Natural killer cell (primary cell): ENCODE data around the gene SOSTDC1. TPM values are rescaled to one million over a fixed set of nuclear protein-coding genes. Genes with fewer than 3 reads are reported as not detected.

Experiments used
- ATAC-seq, 3 donors: fragments of 150-1000 bp in 2 of 3; fragments of 200-7000 bp in 1 of 3; cut with Tn5 transposase; 1 replicate in 1 of 3; 2 replicates in 2 of 3; pipeline ENCODE4 v1.10.0; 2021; ENCODE audit warnings: mild to moderate bottlenecking in 2 of 3, moderate library complexity in 2 of 3
- DNase-seq, 2 donors: peaks; one replicate each; pipeline versions ENCODE4 v3.0.0 to v3.0.0-alpha.2; 2013 to 2021; ENCODE audit warnings: mixed read lengths in 1 of 2
- H3K27ac ChIP-seq: one replicate; pipeline ENCODE4 v1.5.1; 2013; ENCODE audit warnings: mild to moderate bottlenecking, low read length
- H3K27me3 ChIP-seq: one replicate; pipeline ENCODE4 v1.6.1; 2013; ENCODE audit warnings: low read length; ENCODE audit not compliant: control insufficient read depth, insufficient read depth
- H3K36me3 ChIP-seq: one replicate; pipeline ENCODE4 v1.6.1; 2013; ENCODE audit warnings: low read length; ENCODE audit not compliant: control insufficient read depth, insufficient read depth
- H3K4me1 ChIP-seq: one replicate; pipeline ENCODE4 v1.6.1; 2013; ENCODE audit warnings: low read length; ENCODE audit not compliant: control insufficient read depth, insufficient read depth
- H3K4me3 ChIP-seq: one replicate; pipeline ENCODE4 v1.5.1; 2013; ENCODE audit warnings: low read length
- H3K9me3 ChIP-seq: one replicate; pipeline ENCODE4 v1.6.1; 2013; ENCODE audit warnings: low read length; ENCODE audit not compliant: control insufficient read depth, insufficient read depth
- H3K27ac Mint-ChIP-seq, 2 donors: one replicate each; pipeline ENCODE4 v1.8.0; 2022; ENCODE audit warnings: mild to moderate bottlenecking in 2 of 2, mixed read lengths in 2 of 2, moderate library complexity in 1 of 2
- H3K27me3 Mint-ChIP-seq, 2 donors: one replicate each; pipeline ENCODE4 v1.8.0; 2022; ENCODE audit warnings: low read depth in 2 of 2, mixed read lengths in 2 of 2
- H3K36me3 Mint-ChIP-seq: one replicate; pipeline ENCODE4 v1.8.0; 2022; ENCODE audit warnings: mixed read lengths
- H3K4me1 Mint-ChIP-seq, 2 donors: one replicate each; pipeline ENCODE4 v1.8.0; 2022; ENCODE audit warnings: mixed read lengths in 2 of 2
- H3K4me3 Mint-ChIP-seq: one replicate; pipeline ENCODE4 v1.8.0; 2022; ENCODE audit warnings: mild to moderate bottlenecking, moderate library complexity, mixed read lengths
- H3K9me3 Mint-ChIP-seq, 2 donors: one replicate each; pipeline ENCODE4 v1.8.0; 2022; ENCODE audit warnings: mixed read lengths in 2 of 2
- WGBS: methylation state at CpG from one replicate; pipeline ENCODE4 v1.1.7; 2013; ENCODE audit warnings: missing lambda C conversion rate; ENCODE audit not compliant: insufficient coverage; 5-methylcytosine and 5-hydroxymethylcytosine counted together
- intact Hi-C: fragments of 100-400 bp; cut with micrococcal nuclease; formaldehyde crosslinking; loops from one replicate; pipeline ENCODE4 v1.14.2; 2022
- total RNA-seq, 4 donors: library from RNA; stranded (reverse); fragments of 120-200 nt in 1 of 4; gene quantifications; one replicate each; pipeline versions ENCODE4 v1.2.3 to v1.2.4, GENCODE V29; 2013 to 2022
- TF ChIP-seq, protein P1 (sequence below): fragments of 200-600 bp; IDR thresholded peaks from one replicate; pipeline ENCODE4 v1.8.0; 2022; ENCODE audit warnings: antibody characterized with exemption

Gene SOSTDC1
- total RNA-seq, 3 donors from 2014 or later (not counting 1 experiment from before 2014, with no cell fraction given): not detected

DNA sequence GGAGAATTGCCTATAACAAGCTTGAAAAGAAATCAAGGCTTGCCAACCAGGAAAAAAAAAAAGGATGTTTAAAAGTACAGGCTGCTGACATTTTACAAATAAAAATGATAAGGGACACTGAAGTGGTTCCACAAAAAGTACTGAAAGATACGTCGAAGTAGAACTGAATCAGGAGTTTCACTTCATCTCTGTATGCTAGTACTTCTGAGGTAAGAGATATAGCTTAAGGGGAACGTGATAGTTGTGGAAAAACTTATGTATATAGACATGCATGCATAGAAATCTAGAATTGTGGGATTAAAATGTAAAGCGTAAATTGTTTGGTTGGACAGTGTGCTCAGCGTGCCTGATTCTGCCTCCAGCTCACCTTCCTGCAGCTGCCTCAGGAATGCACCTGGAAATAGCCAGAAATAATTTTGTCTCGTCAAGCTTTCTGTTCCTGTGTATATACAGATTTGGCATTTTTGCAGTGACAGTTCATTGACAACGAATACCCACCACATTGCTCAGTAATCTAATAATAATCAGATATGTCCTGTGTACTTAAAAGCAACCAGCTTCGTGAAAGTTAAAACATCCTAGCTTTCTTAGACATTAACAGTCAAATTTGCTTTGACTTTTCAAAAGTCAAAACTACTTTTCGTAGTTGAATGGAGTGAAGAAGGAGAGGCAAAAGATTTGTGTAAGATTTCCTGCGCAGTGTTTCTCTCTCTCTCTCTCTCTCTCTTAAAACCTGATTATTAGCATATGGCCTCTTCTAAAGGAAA is 1.4 kb downstream of the SOSTDC1 start:
- 83% methylated on average over 8 of the region's 10 CpGs for WGBS
- no peaks in the 10 kb centered on the region for H3K36me3 ChIP-seq
- intact Hi-C loops: no loop called here
- no peak overlapping the region for H3K27ac Mint-ChIP-seq
- peaks cover 5% of the 10 kb centered on the region for H3K27me3 ChIP-seq
- TF ChIP-seq, protein P1, sequence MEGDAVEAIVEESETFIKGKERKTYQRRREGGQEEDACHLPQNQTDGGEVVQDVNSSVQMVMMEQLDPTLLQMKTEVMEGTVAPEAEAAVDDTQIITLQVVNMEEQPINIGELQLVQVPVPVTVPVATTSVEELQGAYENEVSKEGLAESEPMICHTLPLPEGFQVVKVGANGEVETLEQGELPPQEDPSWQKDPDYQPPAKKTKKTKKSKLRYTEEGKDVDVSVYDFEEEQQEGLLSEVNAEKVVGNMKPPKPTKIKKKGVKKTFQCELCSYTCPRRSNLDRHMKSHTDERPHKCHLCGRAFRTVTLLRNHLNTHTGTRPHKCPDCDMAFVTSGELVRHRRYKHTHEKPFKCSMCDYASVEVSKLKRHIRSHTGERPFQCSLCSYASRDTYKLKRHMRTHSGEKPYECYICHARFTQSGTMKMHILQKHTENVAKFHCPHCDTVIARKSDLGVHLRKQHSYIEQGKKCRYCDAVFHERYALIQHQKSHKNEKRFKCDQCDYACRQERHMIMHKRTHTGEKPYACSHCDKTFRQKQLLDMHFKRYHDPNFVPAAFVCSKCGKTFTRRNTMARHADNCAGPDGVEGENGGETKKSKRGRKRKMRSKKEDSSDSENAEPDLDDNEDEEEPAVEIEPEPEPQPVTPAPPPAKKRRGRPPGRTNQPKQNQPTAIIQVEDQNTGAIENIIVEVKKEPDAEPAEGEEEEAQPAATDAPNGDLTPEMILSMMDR: no peak
- no peaks in the 10 kb centered on the region for H3K9me3 Mint-ChIP-seq
- DNase-seq: no peak
- H3K4me3 Mint-ChIP-seq: no peak overlapping the region
- no peaks in the 10 kb centered on the region for H3K9me3 ChIP-seq
- peaks cover 0 to 22% of the 10 kb centered on the region in 2 donors for H3K27me3 Mint-ChIP-seq
- H3K4me1 ChIP-seq: no peaks in the 10 kb centered on the region
- H3K4me3 ChIP-seq: no peak overlapping the region
- peaks cover 0 to 6% of the 10 kb centered on the region in 2 donors for H3K4me1 Mint-ChIP-seq
- ATAC-seq: no peak
- H3K27ac ChIP-seq: no peak overlapping the region
- H3K36me3 Mint-ChIP-seq: no peaks in the 10 kb centered on the region

DNA sequence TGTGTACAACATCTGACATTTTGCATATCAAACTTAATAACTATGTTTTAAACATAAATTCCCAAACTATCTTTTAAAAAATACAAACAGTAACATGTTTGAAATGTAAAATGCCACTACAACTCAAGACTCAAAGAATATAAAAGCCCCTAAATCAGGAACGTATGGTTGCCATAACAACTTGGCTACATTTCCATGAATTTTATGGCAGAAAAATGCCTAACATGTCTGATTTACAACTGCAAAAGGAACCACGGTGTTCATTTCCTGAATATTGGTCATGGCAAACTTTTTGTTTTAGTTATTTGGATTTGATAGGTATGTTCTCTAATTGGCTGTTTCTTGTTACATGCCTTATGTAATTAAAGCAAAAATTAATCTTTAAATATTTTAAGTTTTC is 2.0 kb downstream of the SOSTDC1 start:
- Mint-ChIP-seq H3K36me3 (no peaks in the 10 kb centered on the region), H3K9me3 (no peaks in the 10 kb centered on the region), H3K27me3 (peaks cover 0 to 22% of the 10 kb centered on the region in 2 donors), H3K27ac (no peak overlapping the region), H3K4me3 (no peak overlapping the region), H3K4me1 (peaks cover 0 to 6% of the 10 kb centered on the region in 2 donors)
- DNase-seq (no peak), ATAC-seq (no peak)
- TF ChIP-seq, protein P1: no peak
- WGBS: 38% methylated on average over 2 of the region's 2 CpGs
- no peak overlapping the region for H3K4me3 ChIP-seq
- H3K27ac ChIP-seq: no peak overlapping the region
- H3K9me3 ChIP-seq: no peaks in the 10 kb centered on the region
- peaks cover 5% of the 10 kb centered on the region for H3K27me3 ChIP-seq
- intact Hi-C loops: no loop called here
- no peaks in the 10 kb centered on the region for H3K4me1 ChIP-seq
- H3K36me3 ChIP-seq: no peaks in the 10 kb centered on the region

DNA sequence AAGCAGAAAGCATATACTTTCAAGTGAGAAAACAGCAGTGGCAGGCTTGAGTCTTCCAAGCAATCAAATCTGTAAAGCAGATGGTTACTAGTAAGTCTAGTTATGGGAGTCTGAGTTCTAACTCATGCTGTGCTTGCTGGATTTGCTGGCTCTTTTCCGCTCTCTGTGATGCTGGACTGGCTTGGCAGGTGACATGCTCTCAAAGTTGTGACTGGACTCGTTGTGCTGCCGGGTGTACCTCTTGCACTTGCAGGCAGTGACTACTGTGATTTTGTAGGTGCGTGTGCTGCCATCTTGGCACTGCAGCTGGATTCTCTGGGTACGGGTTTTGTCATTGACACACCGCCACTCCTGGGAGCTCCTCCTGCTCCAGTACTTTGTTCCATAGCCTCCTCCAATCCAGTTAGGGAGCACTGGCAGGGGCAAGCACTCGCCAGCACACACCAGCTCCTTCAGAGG is 3.1 kb downstream of the SOSTDC1 start:
- intact Hi-C loops: no loop called here
- Histone ChIP-seq H3K4me3 (no peak overlapping the region), H3K27me3 (peaks cover 5% of the 10 kb centered on the region), H3K4me1 (no peaks in the 10 kb centered on the region), H3K36me3 (no peaks in the 10 kb centered on the region), H3K27ac (no peak overlapping the region), H3K9me3 (no peaks in the 10 kb centered on the region)
- peaks cover 0 to 22% of the 10 kb centered on the region in 2 donors for H3K27me3 Mint-ChIP-seq
- H3K4me1 Mint-ChIP-seq: peaks cover 0 to 6% of the 10 kb centered on the region in 2 donors
- WGBS: 94% methylated on average over 7 of the region's 7 CpGs
- no peaks in the 10 kb centered on the region for H3K9me3 Mint-ChIP-seq
- H3K4me3 Mint-ChIP-seq: no peak overlapping the region
- H3K27ac Mint-ChIP-seq: no peak overlapping the region
- DNase-seq (no peak), ATAC-seq (no peak)
- TF ChIP-seq, protein P1: no peak
- H3K36me3 Mint-ChIP-seq: no peaks in the 10 kb centered on the region
